HepG2 (cell line): Measurements from ENCODE around the gene USP1.

Experiments
- CTCF ChIP-seq: sonication (generic); formaldehyde crosslinking; IDR thresholded peaks from 2 replicates; pipeline ENCODE4 v1.5.0; 2020; ENCODE audit warnings: mild to moderate bottlenecking, missing genetic modification reagents, moderate library complexity
- KLF13 ChIP-seq: sonication (generic); formaldehyde crosslinking; IDR thresholded peaks from 2 replicates; pipeline ENCODE4 v1.4.0; 2020; ENCODE audit warnings: mild to moderate bottlenecking, missing genetic modification reagents
- NCOR1 ChIP-seq: fragments of 200-600 bp; sonication (generic); IDR thresholded peaks from 2 replicates; pipeline ENCODE4 v1.7.0; 2017; ENCODE audit warnings: antibody characterized with exemption, low read length, borderline replicate concordance
- NFYB ChIP-seq: sonication (generic); formaldehyde crosslinking; IDR thresholded peaks from 2 replicates; pipeline ENCODE4 v1.4.0; 2020; ENCODE audit warnings: missing genetic modification reagents
- SP1 ChIP-seq, 2 experiments: fragments of 450-650 bp in 1 of 2; sonication (generic) in 1 of 2; formaldehyde crosslinking in 1 of 2; IDR thresholded peaks; 2 replicates each; pipeline versions ENCODE4 v1.4.0 to v1.6.1; 2016 to 2020; ENCODE audit warnings: missing genetic modification reagents in 1 of 2
- ZBTB49 ChIP-seq: sonication (generic); formaldehyde crosslinking; IDR thresholded peaks from 2 replicates; pipeline ENCODE4 v1.4.0; 2020; ENCODE audit warnings: missing genetic modification reagents, borderline replicate concordance
- ZNF530 ChIP-seq: sonication (generic); formaldehyde crosslinking; IDR thresholded peaks from 2 replicates; pipeline ENCODE4 v1.5.0; 2020; ENCODE audit warnings: low read depth, mild to moderate bottlenecking, missing genetic modification reagents
- ZNF639 ChIP-seq: conservative IDR thresholded peaks from 2 replicates; pipeline ENCODE4 v1.6.1; 2018; ENCODE audit warnings: missing genetic modification reagents
- ZNF724P ChIP-seq: sonication (generic); formaldehyde crosslinking; IDR thresholded peaks from 2 replicates; pipeline ENCODE4 v1.8.0; 2022; ENCODE audit warnings: missing genetic modification reagents, borderline replicate concordance
- ZSCAN29 ChIP-seq: sonication (generic); formaldehyde crosslinking; conservative IDR thresholded peaks from 2 replicates; pipeline ENCODE4 v1.4.0; 2020; ENCODE audit warnings: mild to moderate bottlenecking, missing genetic modification reagents

- TF ChIP-seq KLF13 (CRISPR knock-in tag) (no peak), SP1 (IDR thresholded peaks at IDR 0.05) (no peak), SP1 (CRISPR knock-in tag; IDR thresholded peaks at IDR 0.05) (no peak), ZBTB49 (no peak), NCOR1 (no peak), ZNF724P (no peak), ZNF639 (CRISPR knock-in tag) (no peak), NFYB (no peak), ZSCAN29 (no peak), ZNF530 (CRISPR knock-in tag) (no peak), CTCF (peak; percentile 82)
These were observed 29.3 kb upstream of the USP1 start for GRCh38 chr1:62407398-62408009.
